SU-DHL-6 (cell line): ENCODE measurements around the gene LRP1.
A peak's percentile ranks its signal among the peaks of the same experiment; 100 is the strongest.
"Not testable (repeated sequence)": the region's sequence is repeated elsewhere in the genome, so short reads cannot be mapped to it uniquely, and the experiment has no call there.

Experiments used
- H2AFZ ChIP-seq: fragments of 200-600 bp; sonication (generic); 2 replicates; pipeline ENCODE4 v1.6.1; 2014; ENCODE audit warnings: low read depth, mild to moderate bottlenecking, moderate library complexity, mixed read lengths, antibody characterized with exemption, low read length; ENCODE audit not compliant: severe bottlenecking
- H3F3A ChIP-seq: fragments of 200-600 bp; shearing (Covaris generic); 2 replicates; pipeline ENCODE4 v1.6.0; 2016; ENCODE audit warnings: antibody characterized with exemption, mild to moderate bottlenecking; ENCODE audit not compliant: insufficient read depth
- H3K27ac ChIP-seq: fragments of 200-600 bp; sonication (generic); 2 replicates; pipeline ENCODE4 v1.5.1; 2016; ENCODE audit warnings: low read depth, mild to moderate bottlenecking, low read length, moderate library complexity, mixed read lengths
- H3K27me3 ChIP-seq: fragments of 200-600 bp; sonication (generic), shearing (Covaris generic); 2 replicates; pipeline ENCODE4 v1.6.0; 2014; ENCODE audit warnings: mild to moderate bottlenecking, low read length
- H3K36me3 ChIP-seq: fragments of 200-600 bp; sonication (generic); 2 replicates; pipeline ENCODE4 v1.6.1; 2014; ENCODE audit warnings: mild to moderate bottlenecking, low read length, mixed read lengths
- H3K4me2 ChIP-seq: fragments of 300-600, 200-600 bp; shearing (Covaris generic), sonication (generic); 2 replicates; pipeline ENCODE4 v1.6.0; 2014; ENCODE audit warnings: low read length, low read depth, mild to moderate bottlenecking; ENCODE audit not compliant: poor library complexity, severe bottlenecking
- H3K4me3 ChIP-seq: fragments of 200-600 bp; sonication (generic); 2 replicates; pipeline ENCODE4 v1.5.1; 2014; ENCODE audit warnings: antibody characterized with exemption, low read length, mild to moderate bottlenecking, mixed read lengths; ENCODE audit not compliant: insufficient read depth, poor library complexity, severe bottlenecking
- H3K79me2 ChIP-seq: fragments of 200-600 bp; sonication (generic); 2 replicates; pipeline ENCODE4 v1.6.1; 2014; ENCODE audit warnings: mild to moderate bottlenecking, low read length, moderate library complexity; ENCODE audit not compliant: insufficient read depth
- H3K9ac ChIP-seq: fragments of 200-600 bp; sonication (generic); 2 replicates; pipeline ENCODE4 v1.7.0; 2014; ENCODE audit warnings: mild to moderate bottlenecking, low read length
- H3K9me2 ChIP-seq: fragments of 200-600 bp; sonication (generic); replicated peaks from 2 replicates; pipeline ENCODE4 v1.6.1; 2014; ENCODE audit warnings: low read length; ENCODE audit not compliant: insufficient read depth
- H3K9me3 ChIP-seq: fragments of 200-600 bp; sonication (generic); 2 replicates; pipeline ENCODE4 v1.6.1; 2014; ENCODE audit warnings: low read length, mixed read lengths; ENCODE audit not compliant: insufficient read depth
- H4K20me1 ChIP-seq: fragments of 200-600 bp; sonication (generic); 2 replicates; pipeline ENCODE4 v1.6.1; 2014; ENCODE audit warnings: low read depth, mild to moderate bottlenecking, antibody characterized with exemption, low read length, moderate library complexity, mixed read lengths
- CTCF ChIP-seq: fragments of 200-600 bp; sonication (generic); IDR thresholded peaks from one replicate; pipeline ENCODE4 v1.5.1; 2017; ENCODE audit warnings: antibody characterized with exemption, mild to moderate bottlenecking, low read length, moderate library complexity; ENCODE audit not compliant: insufficient read depth, poor library complexity, severe bottlenecking
- EZH2phosphoT487 ChIP-seq: fragments of 200-600 bp; sonication (generic), shearing (Covaris generic); conservative IDR thresholded peaks from 2 replicates; pipeline ENCODE4 v1.6.1; 2018; ENCODE audit warnings: mild to moderate bottlenecking, antibody characterized with exemption, low read length, moderate library complexity, mixed read lengths

Gene LRP1

GRCh38 chr12:57119294-57120085 is 8.8 kb upstream of the LRP1 start:
- H3K9me2 ChIP-seq: no peaks in the 10 kb centered on the region
- H3F3A ChIP-seq: no peaks in the 10 kb centered on the region
- no peaks in the 10 kb centered on the region for H3K9me3 ChIP-seq
- no peaks in the 10 kb centered on the region for H3K36me3 ChIP-seq
- no peak overlapping the region for H2AFZ ChIP-seq
- no peak overlapping the region for H3K4me2 ChIP-seq
- H3K9ac ChIP-seq: no peak overlapping the region
- no peak overlapping the region for H3K4me3 ChIP-seq
- no peaks in the 10 kb centered on the region for H3K27me3 ChIP-seq
- H3K79me2 ChIP-seq: no peaks in the 10 kb centered on the region
- no peaks in the 10 kb centered on the region for H4K20me1 ChIP-seq
- TF ChIP-seq EZH2phosphoT487 (no peak), CTCF (no peak)
- no peak overlapping the region for H3K27ac ChIP-seq

GRCh38 chr12:57120718-57121117 is 7.6 kb upstream of the LRP1 start:
- not testable (repeated sequence) for H3K79me2 ChIP-seq, H3K27ac ChIP-seq, H3K27me3 ChIP-seq, H3K4me2 ChIP-seq, H3K36me3 ChIP-seq, H2AFZ ChIP-seq, H3K9me2 ChIP-seq, H3K9me3 ChIP-seq, H4K20me1 ChIP-seq, H3K9ac ChIP-seq, H3F3A ChIP-seq, H3K4me3 ChIP-seq

GRCh38 chr12:57123813-57124212 is 4.5 kb upstream of the LRP1 start:
- no peaks in the 10 kb centered on the region for H3K79me2 ChIP-seq
- H3K9ac ChIP-seq: no peak overlapping the region
- TF ChIP-seq EZH2phosphoT487 (no peak), CTCF (no peak)
- H4K20me1 ChIP-seq: no peaks in the 10 kb centered on the region
- no peak overlapping the region for H2AFZ ChIP-seq
- H3K27ac ChIP-seq: no peak overlapping the region
- H3K4me2 ChIP-seq: no peak overlapping the region
- no peaks in the 10 kb centered on the region for H3K36me3 ChIP-seq
- no peaks in the 10 kb centered on the region for H3K27me3 ChIP-seq
- no peak overlapping the region for H3K4me3 ChIP-seq
- H3K9me3 ChIP-seq: no peaks in the 10 kb centered on the region
- H3F3A ChIP-seq: no peaks in the 10 kb centered on the region
- no peaks in the 10 kb centered on the region for H3K9me2 ChIP-seq

- Histone ChIP-seq H3K79me2 (no peaks in the 10 kb centered on the region), H4K20me1 (no peaks in the 10 kb centered on the region), H3K4me2 (no peak overlapping the region), H3K9me2 (no peaks in the 10 kb centered on the region), H3K27ac (no peak overlapping the region), H3K9ac (no peak overlapping the region), H3K9me3 (no peaks in the 10 kb centered on the region), H3K4me3 (no peak overlapping the region), H3K36me3 (no peaks in the 10 kb centered on the region), H2AFZ (no peak overlapping the region), H3K27me3 (no peaks in the 10 kb centered on the region), H3F3A (no peaks in the 10 kb centered on the region)
- TF ChIP-seq CTCF (peak; percentile 67), EZH2phosphoT487 (no peak)
Measured at GRCh38 chr12:57124261-57124877, 3.9 kb upstream of the LRP1 start.
